Uterus (tissue), 4 donors: ENCODE measurements around the gene EDC4. TPM values are rescaled to one million over a fixed set of nuclear protein-coding genes. Genes with fewer than 3 reads are reported as not detected.

ENCODE experiments used
- DNase-seq, 2 donors: peaks; one replicate each; pipeline ENCODE4 v3.0.0-alpha.2; 2019 to 2020
- H3K27ac ChIP-seq, 2 donors: fragments of 200-600 bp; sonication (generic); 1 replicate in 1 of 2; 2 replicates in 1 of 2; pipeline ENCODE4 v1.5.1; 2016 to 2018
- H3K27me3 ChIP-seq, 2 donors: fragments of 200-600 bp; sonication (generic); one replicate each; pipeline ENCODE4 v1.5.1; 2018 to 2019; ENCODE audit warnings: control low read depth in 1 of 2
- H3K36me3 ChIP-seq, 2 donors: fragments of 200-600 bp; sonication (generic); one replicate each; pipeline ENCODE4 v1.5.1; 2019; ENCODE audit warnings: control low read depth in 1 of 2
- H3K4me1 ChIP-seq, 2 donors: fragments of 200-600 bp; sonication (generic); one replicate each; pipeline ENCODE4 v1.5.1; 2018 to 2019; ENCODE audit warnings: control low read depth in 1 of 2
- H3K4me3 ChIP-seq, 2 donors: fragments of 200-600 bp; sonication (generic); 1 replicate in 1 of 2; 2 replicates in 1 of 2; pipeline ENCODE4 v1.5.1; 2018 to 2019; ENCODE audit warnings: mild to moderate bottlenecking in 1 of 2
- H3K9me3 ChIP-seq, 2 donors: fragments of 200-600 bp; sonication (generic); one replicate each; pipeline ENCODE4 v1.5.1; 2019; ENCODE audit warnings: control low read depth in 1 of 2
- POLR2A ChIP-seq, 2 donors: fragments of 450-650 bp; IDR thresholded peaks; one replicate each; pipeline ENCODE4 v1.6.1; 2016; ENCODE audit warnings: antibody characterized with exemption in 2 of 2, mild to moderate bottlenecking in 1 of 2, moderate library complexity in 1 of 2
- intact Hi-C: fragments of 100-400 bp; cut with DNase I; formaldehyde crosslinking; loops from one replicate; pipeline ENCODE4 v1.15.1; 2023; ENCODE audit warnings: low total_unique reads
- total RNA-seq, 4 donors: library from RNA; depleted of rRNA in 3 of 4; stranded (reverse); fragments of >200 nt in 3 of 4; gene quantifications; one replicate each; pipeline versions ENCODE4 v1.1.0 to v1.2.4, GENCODE V29; 2014 to 2023
- TF ChIP-seq, protein P1 (sequence below), 4 experiments: fragments of 200-600 bp in 2 of 4; fragments of 450-650 bp in 2 of 4; sonication (generic) in 2 of 4; IDR thresholded peaks; one replicate each; pipeline ENCODE4 v1.5.1; 2016 to 2019; ENCODE audit warnings: antibody characterized with exemption in 4 of 4, mild to moderate bottlenecking in 2 of 4, moderate library complexity in 1 of 4
- donor health status: DM: yes; HTN: yes; CAD: no.

EDC4 gene
- total RNA-seq, 4 donors from 2014 or later, result 19.4 to 63.7 (median 50.7) TPM

DNA sequence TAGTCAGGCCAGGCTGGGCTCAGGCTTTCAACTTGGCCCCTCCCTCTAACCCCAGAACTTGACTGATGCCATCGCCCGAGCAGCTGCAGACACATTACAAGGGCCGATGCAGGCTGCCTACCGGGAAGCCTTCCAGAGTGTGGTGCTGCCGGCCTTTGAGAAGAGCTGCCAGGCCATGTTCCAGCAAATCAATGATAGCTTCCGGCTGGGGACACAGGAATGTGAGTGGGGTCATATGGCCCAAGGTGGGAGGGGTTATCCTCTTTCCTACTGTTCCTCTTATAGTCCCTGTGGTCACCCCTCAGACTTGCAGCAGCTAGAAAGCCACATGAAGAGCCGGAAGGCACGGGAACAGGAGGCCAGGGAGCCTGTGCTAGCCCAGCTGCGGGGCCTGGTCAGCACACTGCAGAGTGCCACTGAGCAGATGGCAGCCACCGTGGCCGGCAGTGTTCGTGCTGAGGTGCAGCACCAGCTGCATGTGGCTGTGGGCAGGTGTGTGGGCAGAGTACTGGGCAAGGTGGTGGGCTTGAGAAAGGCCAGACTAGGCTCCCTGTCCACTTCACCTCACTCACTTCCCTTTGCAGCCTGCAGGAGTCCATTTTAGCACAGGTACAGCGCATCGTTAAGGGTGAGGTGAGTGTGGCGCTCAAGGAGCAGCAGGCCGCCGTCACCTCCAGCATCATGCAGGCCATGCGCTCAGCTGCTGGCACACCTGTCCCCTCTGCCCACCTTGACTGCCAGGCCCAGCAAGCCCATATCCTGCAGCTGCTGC is 9.7 kb downstream of the EDC4 start:
- TF ChIP-seq, protein P1, sequence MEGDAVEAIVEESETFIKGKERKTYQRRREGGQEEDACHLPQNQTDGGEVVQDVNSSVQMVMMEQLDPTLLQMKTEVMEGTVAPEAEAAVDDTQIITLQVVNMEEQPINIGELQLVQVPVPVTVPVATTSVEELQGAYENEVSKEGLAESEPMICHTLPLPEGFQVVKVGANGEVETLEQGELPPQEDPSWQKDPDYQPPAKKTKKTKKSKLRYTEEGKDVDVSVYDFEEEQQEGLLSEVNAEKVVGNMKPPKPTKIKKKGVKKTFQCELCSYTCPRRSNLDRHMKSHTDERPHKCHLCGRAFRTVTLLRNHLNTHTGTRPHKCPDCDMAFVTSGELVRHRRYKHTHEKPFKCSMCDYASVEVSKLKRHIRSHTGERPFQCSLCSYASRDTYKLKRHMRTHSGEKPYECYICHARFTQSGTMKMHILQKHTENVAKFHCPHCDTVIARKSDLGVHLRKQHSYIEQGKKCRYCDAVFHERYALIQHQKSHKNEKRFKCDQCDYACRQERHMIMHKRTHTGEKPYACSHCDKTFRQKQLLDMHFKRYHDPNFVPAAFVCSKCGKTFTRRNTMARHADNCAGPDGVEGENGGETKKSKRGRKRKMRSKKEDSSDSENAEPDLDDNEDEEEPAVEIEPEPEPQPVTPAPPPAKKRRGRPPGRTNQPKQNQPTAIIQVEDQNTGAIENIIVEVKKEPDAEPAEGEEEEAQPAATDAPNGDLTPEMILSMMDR (IDR thresholded peaks at IDR 0.05), result no peak
- DNase-seq, result no peak
- H3K27me3 ChIP-seq, result no peaks in the 10 kb centered on the region
- intact Hi-C loops, result loop anchor here (5.0 kb wide), 1 partner anchor 45 kb away; no protein-coding TSS in a partner anchor
- H3K4me3 ChIP-seq, result no peak overlapping the region
- H3K27ac ChIP-seq, result no peak overlapping the region
- peaks cover 0 to 5% of the 10 kb centered on the region in 2 donors for H3K4me1 ChIP-seq
- no peaks in the 10 kb centered on the region for H3K9me3 ChIP-seq
- no peaks in the 10 kb centered on the region for H3K36me3 ChIP-seq

DNA sequence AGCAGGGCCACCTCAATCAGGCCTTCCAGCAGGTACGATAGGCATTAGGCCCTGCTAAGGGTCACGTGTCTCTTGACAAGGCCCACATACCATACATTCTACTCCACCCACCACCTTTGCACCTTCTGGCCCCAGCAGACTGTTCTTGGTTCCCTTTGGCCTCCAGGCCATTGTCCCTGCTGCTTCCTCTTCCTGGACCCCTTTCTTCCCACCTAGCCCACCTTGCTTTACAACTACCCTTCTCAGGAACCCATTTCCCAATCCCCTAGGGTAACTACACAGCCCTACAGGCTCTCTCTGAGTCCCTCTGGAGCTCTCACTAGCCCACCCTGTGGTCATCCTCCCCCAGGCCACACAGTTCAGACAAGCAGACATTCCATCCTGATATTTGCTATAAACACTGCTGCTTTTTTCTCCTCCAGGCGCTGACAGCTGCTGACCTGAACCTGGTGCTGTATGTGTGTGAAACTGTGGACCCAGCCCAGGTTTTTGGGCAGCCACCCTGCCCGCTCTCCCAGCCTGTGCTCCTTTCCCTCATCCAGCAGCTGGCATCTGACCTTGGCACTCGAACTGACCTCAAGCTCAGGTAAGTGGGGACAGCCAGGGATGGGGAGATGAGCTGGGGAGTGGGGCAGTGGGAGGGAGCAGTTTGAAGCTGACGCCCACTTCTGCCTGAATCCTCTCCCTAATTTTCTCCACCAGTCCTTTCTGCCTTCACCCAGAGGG is 10.5 kb downstream of the EDC4 start:
- H3K27me3 ChIP-seq, result no peaks in the 10 kb centered on the region
- no peak for DNase-seq
- H3K36me3 ChIP-seq, result no peaks in the 10 kb centered on the region
- no peak for TF ChIP-seq POLR2A (IDR thresholded peaks at IDR 0.05)
- TF ChIP-seq, protein P1 (IDR thresholded peaks at IDR 0.05), result no peak
- intact Hi-C loops, result loop anchor here (5.0 kb wide), 1 partner anchor 44 kb away; no protein-coding TSS in a partner anchor
- H3K9me3 ChIP-seq, result no peaks in the 10 kb centered on the region
- no peak overlapping the region for H3K4me3 ChIP-seq
- H3K4me1 ChIP-seq, result peaks cover 0 to 5% of the 10 kb centered on the region in 2 donors
- H3K27ac ChIP-seq, result peak overlapping the region in 1 of 2 donors; percentile 72

DNA sequence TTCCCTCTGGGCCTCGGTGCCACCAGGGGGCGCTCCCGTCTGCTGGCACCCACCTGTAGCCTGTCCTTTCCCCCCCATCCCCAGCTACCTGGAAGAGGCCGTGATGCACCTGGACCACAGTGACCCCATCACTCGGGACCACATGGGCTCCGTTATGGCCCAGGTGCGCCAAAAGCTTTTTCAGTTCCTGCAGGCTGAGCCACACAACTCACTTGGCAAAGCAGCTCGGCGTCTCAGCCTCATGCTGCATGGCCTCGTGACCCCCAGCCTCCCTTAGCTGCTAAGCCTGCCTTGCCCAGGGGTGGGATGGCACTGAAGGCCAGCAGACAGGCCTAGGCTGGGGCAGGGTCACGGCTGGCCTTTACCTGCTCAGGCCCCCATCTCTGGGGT is 11.0 kb downstream of the EDC4 start:
- peak; percentile 48 to 52 for DNase-seq
- TF ChIP-seq, protein P1 (IDR thresholded peaks at IDR 0.05), result peak; percentile 66 to 80 (median 75)
- TF ChIP-seq POLR2A (IDR thresholded peaks at IDR 0.05), result no peak
- H3K27me3 ChIP-seq, result no peaks in the 10 kb centered on the region
- no peaks in the 10 kb centered on the region for H3K9me3 ChIP-seq
- H3K4me3 ChIP-seq, result no peak overlapping the region
- H3K4me1 ChIP-seq, result peaks cover 0 to 5% of the 10 kb centered on the region in 2 donors
- H3K27ac ChIP-seq, result peak overlapping the region; percentile 38 to 72
- H3K36me3 ChIP-seq, result no peaks in the 10 kb centered on the region
- intact Hi-C loops, result loop anchor here (5.0 kb wide), 1 partner anchor 43 kb away; no protein-coding TSS in a partner anchor

DNA sequence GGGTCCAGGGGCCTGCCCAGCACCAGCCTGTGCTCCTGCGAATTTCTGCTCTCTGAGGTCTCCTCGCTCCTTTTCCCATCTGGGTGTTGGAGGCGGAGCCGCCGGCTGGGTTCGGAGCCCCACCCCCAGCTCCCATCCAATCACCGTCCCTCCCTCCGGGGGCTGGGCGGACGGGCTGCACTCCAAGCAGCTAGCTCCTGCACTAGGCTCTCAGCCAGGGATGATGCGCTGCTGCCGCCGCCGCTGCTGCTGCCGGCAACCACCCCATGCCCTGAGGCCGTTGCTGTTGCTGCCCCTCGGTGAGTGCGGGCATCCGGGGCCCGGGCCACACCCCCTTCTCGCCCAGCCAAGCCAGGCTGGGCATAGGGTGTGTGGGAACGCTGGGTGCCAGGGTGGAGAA is 11.8 kb downstream of the EDC4 start, which contains the start of gene NRN1L:
Gene NRN1L (plus strand): TSS at position 202 of the 400 bp plus-strand sequence. CDS start 19 bp downstream, at position 221.
- intact Hi-C loops, result loop anchor here (5.0 kb wide), 1 partner anchor 43 kb away; no protein-coding TSS in a partner anchor
- no peak within 1 kb of the TSS for H3K4me3 ChIP-seq
- no peaks in the 10 kb centered on the region for H3K36me3 ChIP-seq
- H3K27me3 ChIP-seq, result no peaks in the 10 kb centered on the region
- peaks cover 0 to 5% of the 10 kb centered on the region in 2 donors for H3K4me1 ChIP-seq
- peak within 1 kb of the TSS; percentile 60 to 76 for H3K27ac ChIP-seq
- peak; percentile 92 to 93 for DNase-seq
- peak in 1 of 2 donors; percentile 17 for TF ChIP-seq POLR2A (IDR thresholded peaks at IDR 0.05)
- TF ChIP-seq, protein P1 (IDR thresholded peaks at IDR 0.05), result no peak
- no peaks in the 10 kb centered on the region for H3K9me3 ChIP-seq
